GM12878 (cell line): ENCODE measurements around the gene BORCS5. TPM values are rescaled to one million over a fixed set of nuclear protein-coding genes. Genes with fewer than 3 reads are reported as not detected.

ENCODE experiments used
- ATAC-seq: fragments of 200-7000 bp; cut with Tn5 transposase; 3 replicates; pipeline ENCODE4 v1.9.1; 2020; ENCODE audit warnings: mild to moderate bottlenecking, moderate library complexity
- BruUV-seq: library from RNA; stranded (reverse); fragments of 400-500 nt; replicated peaks from 2 replicates; lab custom pipeline; 2021; lab: Mats Ljungman, UMichigan
- CTCF ChIA-PET: fragments of 300-600 bp; sonication (Branson Sonifier 250); formaldehyde crosslinking; extraction: SDS; loops from one replicate; lab custom pipeline; 2021; ENCODE audit warnings: inconsistent platforms; lab: Yijun Ruan, JAX
- POLR2A ChIA-PET: fragments of 350-600 bp; formaldehyde crosslinking; extraction: SDS; loops from one replicate; lab custom pipeline; 2021; ENCODE audit warnings: inconsistent platforms; lab: Charles Lee
- RAD21 ChIA-PET: fragments of 300-600 bp; sonication (Branson Sonifier 250); formaldehyde crosslinking; loops from one replicate; lab custom pipeline; 2023; ENCODE audit warnings: antibody characterized with exemption; ENCODE audit not compliant: unreplicated experiment; lab: Charles Lee
- SMC1A ChIA-PET: fragments of 300-600 bp; sonication (Branson Sonifier 250); formaldehyde crosslinking; loops from one replicate; lab custom pipeline; 2023; ENCODE audit not compliant: unreplicated experiment, uncharacterized antibody; lab: Charles Lee
- DNase-seq: peaks from one replicate; pipeline ENCODE4 v3.0.0-alpha.2; 2011; ENCODE audit warnings: low read depth, low spot score
- FAIRE-seq: peaks from 3 replicates; lab custom pipeline; 2011; peaks lifted over from hg19 to GRCh38; lab: Jason Lieb, UNC
- H2AFZ ChIP-seq: 2 replicates; pipeline ENCODE4 v1.6.0; 2011; ENCODE audit warnings: low read depth, low read length, control low read depth; ENCODE audit not compliant: control insufficient read depth
- H3K27ac ChIP-seq: 2 replicates; pipeline ENCODE4 v1.5.1; 2011; ENCODE audit warnings: control low read depth; ENCODE audit not compliant: control insufficient read depth, insufficient read depth
- H3K27me3 ChIP-seq, 2 experiments: replicated peaks in 1 of 2; 2 replicates each; pipeline versions ENCODE4 v1.6.0 to v1.6.1; 2011; ENCODE audit warnings: low read length in 1 of 2; ENCODE audit not compliant: control insufficient read depth in 2 of 2, insufficient read depth in 2 of 2
- H3K36me3 ChIP-seq, 2 experiments: 2 replicates each; pipeline ENCODE4 v1.5.1; 2011; ENCODE audit warnings: low read length in 1 of 2; ENCODE audit not compliant: control insufficient read depth in 2 of 2, insufficient read depth in 2 of 2
- H3K4me1 ChIP-seq: 2 replicates; pipeline ENCODE4 v1.6.1; 2011; ENCODE audit warnings: mild to moderate bottlenecking, low read length, moderate library complexity, mixed read lengths; ENCODE audit not compliant: control insufficient read depth, insufficient read depth
- H3K4me2 ChIP-seq: 2 replicates; pipeline ENCODE4 v1.6.0; 2011; ENCODE audit warnings: control low read depth; ENCODE audit not compliant: control insufficient read depth, insufficient read depth
- H3K4me3 ChIP-seq: fragments of 200-600 bp; sonication (generic); 2 replicates; pipeline ENCODE4 v1.5.1; 2016
- H3K79me2 ChIP-seq: 2 replicates; pipeline ENCODE4 v1.6.0; 2011; ENCODE audit warnings: low read length; ENCODE audit not compliant: control insufficient read depth, insufficient read depth
- H3K9ac ChIP-seq: 2 replicates; pipeline ENCODE4 v1.8.0; 2011; ENCODE audit warnings: low read length, control low read depth, mixed read lengths; ENCODE audit not compliant: control insufficient read depth, insufficient read depth
- H3K9me3 ChIP-seq: replicated peaks from 3 replicates; pipeline ENCODE4 v1.5.1; 2011; ENCODE audit warnings: mild to moderate bottlenecking, low read length; ENCODE audit not compliant: control insufficient read depth, insufficient read depth
- H4K20me1 ChIP-seq: 2 replicates; pipeline ENCODE4 v1.6.0; 2011; ENCODE audit not compliant: control insufficient read depth, insufficient read depth
- ATF2 ChIP-seq: IDR thresholded peaks from 2 replicates; pipeline ENCODE4 v1.6.1; 2012; ENCODE audit warnings: low read length, inconsistent platforms
- BACH1 ChIP-seq: fragments of 450-650 bp; IDR thresholded peaks from 2 replicates; pipeline ENCODE4 v1.6.1; 2017; ENCODE audit warnings: mild to moderate bottlenecking, borderline replicate concordance
- CREM ChIP-seq: IDR thresholded peaks from 2 replicates; pipeline ENCODE4 v1.6.1; 2014; ENCODE audit warnings: antibody characterized with exemption, low read depth
- DPF2 ChIP-seq: fragments of 450-650 bp; IDR thresholded peaks from 2 replicates; pipeline ENCODE4 v1.6.1; 2017; ENCODE audit warnings: mild to moderate bottlenecking
- FOS ChIP-seq: IDR thresholded peaks from 3 replicates; pipeline ENCODE4 v1.6.1; 2011; ENCODE audit warnings: borderline replicate concordance; ENCODE audit not compliant: insufficient read length; ENCODE audit errors: extremely low read depth
- MYB ChIP-seq: fragments of 150-350 bp; IDR thresholded peaks from 2 replicates; pipeline ENCODE4 v1.6.1; 2014; ENCODE audit warnings: mild to moderate bottlenecking, low read depth, low read length, borderline replicate concordance
- NKRF ChIP-seq: fragments of 450-650 bp; conservative IDR thresholded peaks from 2 replicates; pipeline ENCODE4 v1.6.1; 2017; ENCODE audit warnings: mild to moderate bottlenecking, moderate library complexity
- SKIL ChIP-seq: fragments of 450-650 bp; IDR thresholded peaks from 2 replicates; pipeline ENCODE4 v1.6.1; 2017; ENCODE audit warnings: mild to moderate bottlenecking, low read depth, inconsistent platforms; ENCODE audit not compliant: poor library complexity, severe bottlenecking
- SMARCA5 ChIP-seq: fragments of 450-650 bp; IDR thresholded peaks from 2 replicates; pipeline ENCODE4 v1.6.1; 2017; ENCODE audit warnings: mild to moderate bottlenecking
- SUPT20H ChIP-seq: IDR thresholded peaks from 2 replicates; pipeline ENCODE4 v1.6.1; 2011; ENCODE audit warnings: low read depth, mild to moderate bottlenecking, low read length, moderate library complexity, borderline replicate concordance; ENCODE audit not compliant: control insufficient read depth
- ZBTB40 ChIP-seq: fragments of 450-650 bp; IDR thresholded peaks from 2 replicates; pipeline ENCODE4 v1.6.1; 2016; ENCODE audit warnings: mild to moderate bottlenecking, moderate library complexity, borderline replicate concordance
- WGBS: methylation state at CpG from one replicate; pipeline ENCODE4 v1.1.6; 2016; ENCODE audit warnings: low lambda C conversion rate; ENCODE audit not compliant: insufficient replicate concordance, insufficient coverage; ENCODE audit errors: missing lambda C conversion rate; 5-methylcytosine and 5-hydroxymethylcytosine counted together
- in situ Hi-C: fragments of 300-500 bp; cut with MboI; formaldehyde crosslinking; loops from 9 replicates; pipeline ENCODE4 v1.14.3; 2018; ENCODE audit warnings: mixed read lengths
- intact Hi-C: fragments of 100-400 bp; cut with micrococcal nuclease; formaldehyde crosslinking; loops from one replicate; pipeline ENCODE4 v1.14.2; 2022; ENCODE audit not compliant: unreplicated experiment
- polyA plus RNA-seq, 11 experiments: library from polyadenylated mRNA; depleted of rRNA in 4 of 11; unstranded in 6 of 11; stranded (reverse) in 5 of 11; fragments of >200 nt; fragmentation: Nextera tagmentation in 4 of 11; fragmentation: Illumina TruSeq in 1 of 11; extraction: Ambion mirVana in 4 of 11; extraction: Trizol in 1 of 11; gene quantifications; 1 replicate in 1 of 11; 2 replicates in 10 of 11; pipeline versions ENCODE4 v1.2.1 to v1.2.3, GENCODE V29; 2011 to 2016; ENCODE audit warnings: inconsistent platforms in 2 of 11, missing spikeins in 2 of 11, low read depth in 1 of 11
- total RNA-seq, 4 experiments: library from RNA; depleted of rRNA in 3 of 4; stranded (reverse); fragments of >200 nt in 3 of 4; fragmentation: Illumina TruSeq in 1 of 4; extraction: Trizol in 1 of 4; gene quantifications; 2 replicates each; pipeline versions ENCODE4 v1.2.1 to v1.2.3, GENCODE V29; 2013 to 2021

The BORCS5 gene
- total and polyA plus RNA-seq, 10 of the 15 experiments (the other 5 are each of a cell fraction or from before 2014, with no cell fraction given): 1.4 to 39.7 (median 16.1) TPM

GRCh38 chr12:12331244-12331771, 25.6 kb upstream of the BORCS5 start:
- no peaks in the 10 kb centered on the region for H4K20me1 ChIP-seq
- no peak overlapping the region for H2AFZ ChIP-seq
- in situ Hi-C loops: loop anchor here (5.0 kb wide), 1 partner anchor 249 kb away; no protein-coding TSS in a partner anchor
- 0 out of 2 replicates have a peak, but pooled peaks cover 3% of the 10 kb centered on the region for H3K4me1 ChIP-seq
- intact Hi-C loops: no loop called here
- WGBS: 44% methylated on average over 7 of the region's 7 CpGs
- FAIRE-seq: no peak
- no peak for ATAC-seq
- no peak for DNase-seq
- H3K27me3 ChIP-seq: no peaks in the 10 kb centered on the region
- no TSS peak for BruUV-seq
- CTCF ChIA-PET: interaction anchor here (1.6 to 14.9 kb wide), 2 partner anchors 9 to 247 kb away, joined by 4 to 214 read pairs; no protein-coding TSS in a partner anchor
- no peak overlapping the region for H3K9ac ChIP-seq
- no peak overlapping the region for H3K27ac ChIP-seq
- H3K9me3 ChIP-seq: no peaks in the 10 kb centered on the region
- H3K4me3 ChIP-seq: no peak overlapping the region
- no peaks in the 10 kb centered on the region for H3K36me3 ChIP-seq
- H3K4me2 ChIP-seq: no peak overlapping the region
- RAD21 ChIA-PET: interaction anchor here (1.7 to 2.6 kb wide), 2 partner anchors 11 to 249 kb away, joined by 4 to 11 read pairs; no protein-coding TSS in a partner anchor
- no peaks in the 10 kb centered on the region for H3K79me2 ChIP-seq
- TF ChIP-seq BACH1: no peak
- TF ChIP-seq FOS: no peak
- no peak for TF ChIP-seq CREM
- TF ChIP-seq SMARCA5: no peak
- no peak for TF ChIP-seq DPF2
- no peak for TF ChIP-seq ATF2
- TF ChIP-seq SUPT20H: no peak
- TF ChIP-seq ZBTB40: no peak
- no peak for TF ChIP-seq NKRF
- no peak for TF ChIP-seq MYB
- no peak for TF ChIP-seq SKIL
- SMC1A ChIA-PET: interaction anchor here (1.1 to 8.7 kb wide), 5 partner anchors 11 to 405 kb away, joined by 3 to 112 read pairs (median 3); no protein-coding TSS in a partner anchor
- POLR2A ChIA-PET: no interaction called here
